NCI-H187 (cell line): ENCODE data around the gene TBC1D3L.
"Not testable (repeated sequence)": the region's sequence is repeated elsewhere in the genome, so short reads cannot be mapped to it uniquely, and the experiment has no call there.

Experiments
- DNase-seq, 2 experiments: peaks; one replicate each; lab custom pipeline; 2025; lab: John Stamatoyannopoulos, UW

Gene TBC1D3L

GRCh38 chr17:37988960-37989359 lies at the start of gene TBC1D3L:
Gene TBC1D3L (minus strand): TSS chr17:37989060. CDS start chr17:37987520, 1,540 bp downstream.
- not testable (repeated sequence) for DNase-seq

GRCh38 chr17:38003676-38004075 lies 14.8 kb upstream of the TBC1D3L start, which contains the start of gene TBC1D3D:
Gene TBC1D3D (plus strand): TSS chr17:38003976. CDS start chr17:38005561, 1,585 bp downstream.
- DNase-seq, result not testable (repeated sequence)
